Measurements from ENCODE around the gene POLR2F. TPM values are rescaled to one million over a fixed set of nuclear protein-coding genes. Genes with fewer than 3 reads are reported as not detected.
A peak's percentile ranks its signal among the peaks of the same experiment; 100 is the strongest.

POLR2F gene
- total RNA-seq, 1 experiment from 2014 or later: 138 TPM

GRCh38 chr22:37933711-37934376 is 19.7 kb upstream of the POLR2F start:
- ATAC-seq (peak; percentile 97), DNase-seq (ENCODE audit: low spot score) (peak; percentile 97)
- POLR2A ChIA-PET: interaction anchor here (1.5 kb wide), 1 partner anchor 20 kb away, joined by 4 read pairs; the partner anchor contains the start of genes C22orf23 and POLR2F
- H3K36me3 Mint-ChIP-seq: peaks cover 19% of the 10 kb centered on the region
- CTCF ChIA-PET: interaction anchor here (0.6 to 2.5 kb wide), 33 partner anchors 9 to 1111 kb away, joined by 3 to 47 read pairs (median 5); partner anchors contain the start of genes ANKRD54, C22orf23, GALR3 and GCAT
- H3K27ac Mint-ChIP-seq: peak overlapping the region; percentile 72
- H3K27me3 Mint-ChIP-seq (ENCODE audit: low read depth): no peaks in the 10 kb centered on the region; the same call in 1 of the 2 replicates
- H3K9me3 Mint-ChIP-seq: no peaks in the 10 kb centered on the region
- TF ChIP-seq TCF7 (CRISPR knock-in tag; IDR thresholded peaks at IDR 0.05; ENCODE audit: low read depth): no peak
- TF ChIP-seq FOXP1 (CRISPR knock-in tag; IDR thresholded peaks at IDR 0.05; ENCODE audit: borderline replicate concordance): peak; percentile 52; the same call in 1 of the 2 replicates
- TF ChIP-seq AFF4 (CRISPR knock-in tag; IDR thresholded peaks at IDR 0.05; ENCODE audit: borderline replicate concordance): no peak
- TF ChIP-seq SP1 (CRISPR knock-in tag; conservative IDR thresholded peaks at IDR 0.05): peak; percentile 99
- no peak for TF ChIP-seq E2F5 (CRISPR knock-in tag; IDR thresholded peaks at IDR 0.05)
- TF ChIP-seq, protein P1, sequence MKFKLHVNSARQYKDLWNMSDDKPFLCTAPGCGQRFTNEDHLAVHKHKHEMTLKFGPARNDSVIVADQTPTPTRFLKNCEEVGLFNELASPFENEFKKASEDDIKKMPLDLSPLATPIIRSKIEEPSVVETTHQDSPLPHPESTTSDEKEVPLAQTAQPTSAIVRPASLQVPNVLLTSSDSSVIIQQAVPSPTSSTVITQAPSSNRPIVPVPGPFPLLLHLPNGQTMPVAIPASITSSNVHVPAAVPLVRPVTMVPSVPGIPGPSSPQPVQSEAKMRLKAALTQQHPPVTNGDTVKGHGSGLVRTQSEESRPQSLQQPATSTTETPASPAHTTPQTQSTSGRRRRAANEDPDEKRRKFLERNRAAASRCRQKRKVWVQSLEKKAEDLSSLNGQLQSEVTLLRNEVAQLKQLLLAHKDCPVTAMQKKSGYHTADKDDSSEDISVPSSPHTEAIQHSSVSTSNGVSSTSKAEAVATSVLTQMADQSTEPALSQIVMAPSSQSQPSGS (CRISPR knock-in tag; IDR thresholded peaks at IDR 0.05; ENCODE audit: borderline replicate concordance, low read depth): no peak
- TF ChIP-seq JAZF1 (CRISPR knock-in tag; IDR thresholded peaks at IDR 0.05): no peak
- TF ChIP-seq, protein P2, sequence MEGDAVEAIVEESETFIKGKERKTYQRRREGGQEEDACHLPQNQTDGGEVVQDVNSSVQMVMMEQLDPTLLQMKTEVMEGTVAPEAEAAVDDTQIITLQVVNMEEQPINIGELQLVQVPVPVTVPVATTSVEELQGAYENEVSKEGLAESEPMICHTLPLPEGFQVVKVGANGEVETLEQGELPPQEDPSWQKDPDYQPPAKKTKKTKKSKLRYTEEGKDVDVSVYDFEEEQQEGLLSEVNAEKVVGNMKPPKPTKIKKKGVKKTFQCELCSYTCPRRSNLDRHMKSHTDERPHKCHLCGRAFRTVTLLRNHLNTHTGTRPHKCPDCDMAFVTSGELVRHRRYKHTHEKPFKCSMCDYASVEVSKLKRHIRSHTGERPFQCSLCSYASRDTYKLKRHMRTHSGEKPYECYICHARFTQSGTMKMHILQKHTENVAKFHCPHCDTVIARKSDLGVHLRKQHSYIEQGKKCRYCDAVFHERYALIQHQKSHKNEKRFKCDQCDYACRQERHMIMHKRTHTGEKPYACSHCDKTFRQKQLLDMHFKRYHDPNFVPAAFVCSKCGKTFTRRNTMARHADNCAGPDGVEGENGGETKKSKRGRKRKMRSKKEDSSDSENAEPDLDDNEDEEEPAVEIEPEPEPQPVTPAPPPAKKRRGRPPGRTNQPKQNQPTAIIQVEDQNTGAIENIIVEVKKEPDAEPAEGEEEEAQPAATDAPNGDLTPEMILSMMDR (IDR thresholded peaks at IDR 0.05): peak; percentile 77
- TF ChIP-seq FOXK1 (CRISPR knock-in tag; IDR thresholded peaks at IDR 0.05): peak; percentile 42; the same call in 1 of the 2 replicates
- TF ChIP-seq, protein P3, sequence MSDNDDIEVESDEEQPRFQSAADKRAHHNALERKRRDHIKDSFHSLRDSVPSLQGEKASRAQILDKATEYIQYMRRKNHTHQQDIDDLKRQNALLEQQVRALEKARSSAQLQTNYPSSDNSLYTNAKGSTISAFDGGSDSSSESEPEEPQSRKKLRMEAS (CRISPR knock-in tag; IDR thresholded peaks at IDR 0.05): peak; percentile 65; the same call in 1 of the 2 replicates
- no peak for TF ChIP-seq NFE2L1 (CRISPR knock-in tag; IDR thresholded peaks at IDR 0.05)
- no peak for TF ChIP-seq ZNF138 (CRISPR knock-in tag; conservative IDR thresholded peaks at IDR 0.05)
- no peak for TF ChIP-seq GTF2I (CRISPR knock-in tag; conservative IDR thresholded peaks at IDR 0.05)
- TF ChIP-seq ARID4B (CRISPR knock-in tag; IDR thresholded peaks at IDR 0.05; ENCODE audit: borderline replicate concordance): no peak
- TF ChIP-seq ZNF512 (CRISPR knock-in tag; IDR thresholded peaks at IDR 0.05; ENCODE audit: borderline replicate concordance): no peak
- TF ChIP-seq TP53 (CRISPR knock-in tag; IDR thresholded peaks at IDR 0.05): no peak
- TF ChIP-seq, protein P4, sequence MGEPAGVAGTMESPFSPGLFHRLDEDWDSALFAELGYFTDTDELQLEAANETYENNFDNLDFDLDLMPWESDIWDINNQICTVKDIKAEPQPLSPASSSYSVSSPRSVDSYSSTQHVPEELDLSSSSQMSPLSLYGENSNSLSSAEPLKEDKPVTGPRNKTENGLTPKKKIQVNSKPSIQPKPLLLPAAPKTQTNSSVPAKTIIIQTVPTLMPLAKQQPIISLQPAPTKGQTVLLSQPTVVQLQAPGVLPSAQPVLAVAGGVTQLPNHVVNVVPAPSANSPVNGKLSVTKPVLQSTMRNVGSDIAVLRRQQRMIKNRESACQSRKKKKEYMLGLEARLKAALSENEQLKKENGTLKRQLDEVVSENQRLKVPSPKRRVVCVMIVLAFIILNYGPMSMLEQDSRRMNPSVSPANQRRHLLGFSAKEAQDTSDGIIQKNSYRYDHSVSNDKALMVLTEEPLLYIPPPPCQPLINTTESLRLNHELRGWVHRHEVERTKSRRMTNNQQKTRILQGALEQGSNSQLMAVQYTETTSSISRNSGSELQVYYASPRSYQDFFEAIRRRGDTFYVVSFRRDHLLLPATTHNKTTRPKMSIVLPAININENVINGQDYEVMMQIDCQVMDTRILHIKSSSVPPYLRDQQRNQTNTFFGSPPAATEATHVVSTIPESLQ (CRISPR knock-in tag; IDR thresholded peaks at IDR 0.05): no peak
- no peak overlapping the region for H3K4me3 Mint-ChIP-seq
- peaks cover 3% of the 10 kb centered on the region for H3K4me1 Mint-ChIP-seq

Data from WTC11 (cell line).